Mucosa of descending colon (tissue), 3 donors: ENCODE data around the gene KCNT1. TPM values are rescaled to one million over a fixed set of nuclear protein-coding genes. Genes with fewer than 3 reads are reported as not detected.

Experiments used
- total RNA-seq, 3 donors: library from RNA; stranded (reverse); fragmentation: NEBNext Ultra II Directional in 2 of 3; extraction: Animal tissue kit (Norgen Biotek cat#: 25700) in 2 of 3; gene quantifications; one replicate each; pipeline versions ENCODE4 v1.2.1 to v1.2.4, GENCODE V29; 2021 to 2023
- donor health status: DM: no; HTN: no; CAD: no; lungs with moderate emphysema.
- donor health status: DM: no; HTN: no; CAD: no.
- donor health status: DM: no; HTN: yes; CAD: no.

The KCNT1 gene
- total RNA-seq, 3 donors from 2014 or later = 0.22 to 0.60 TPM; not detected in 1

Other genes starting within 250 kb of the KCNT1 start
- 10 to 100 TPM; 16.4 to 24.5 (median 21.5) TPM for gene PPP1R26, start 222.4 kb upstream of the KCNT1 start, total RNA-seq
- 10 to 100 TPM; 27.3 to 36.0 (median 28.2) TPM for gene MRPS2, start 201.5 kb upstream of the KCNT1 start, total RNA-seq
- not detected for gene LCN1, start 180.7 kb upstream of the KCNT1 start, total RNA-seq
- not detected for gene OBP2A, start 156.1 kb upstream of the KCNT1 start, total RNA-seq
- gene PAEP, start 140.4 kb upstream of the KCNT1 start, total RNA-seq = not detected
- not detected for gene GLT6D1, start 62.6 kb upstream of the KCNT1 start, total RNA-seq
- gene LCN9, start 38.9 kb upstream of the KCNT1 start, total RNA-seq = not detected
- not detected for gene SOHLH1, start 2.7 kb upstream of the KCNT1 start, total RNA-seq
- 10 to 100 TPM; 11.5 to 37.8 (median 14.3) TPM for gene CAMSAP1, start 205.4 kb downstream of the KCNT1 start, total RNA-seq